ENCODE results near the gene ZBTB11.
A peak's percentile ranks its signal among the peaks of the same experiment; 100 is the strongest.
"Not testable (repeated sequence)": the region's sequence is repeated elsewhere in the genome, so short reads cannot be mapped to it uniquely, and the experiment has no call there.

Gene ZBTB11

GRCh38 chr3:101709126-101709525 is 32.2 kb upstream of the ZBTB11 start:
- Histone ChIP-seq H3K4me1 (ENCODE audit: control insufficient read depth, insufficient read depth, low read length) (peaks cover 4% of the 10 kb centered on the region; the same call in 1 of the 2 replicates), H3K9ac (ENCODE audit: low read depth, low read length) (no peak overlapping the region), H3K27me3 (ENCODE audit: control insufficient read depth, insufficient read depth, low read length) (no peaks in the 10 kb centered on the region), H3K9me3 (ENCODE audit: control insufficient read depth, insufficient read depth, low read length) (peaks cover 16% of the 10 kb centered on the region), H3K4me3 (ENCODE audit: low read depth, low read length) (no peak overlapping the region), H3K36me3 (ENCODE audit: control insufficient read depth, insufficient read depth, low read length) (peaks cover 2% of the 10 kb centered on the region; the same call in 1 of the 2 replicates), H3K27ac (ENCODE audit: low read depth, low read length) (no peak overlapping the region)

- not testable (repeated sequence) for H3K36me3 ChIP-seq (ENCODE audit: control insufficient read depth, insufficient read depth, low read length); H3K9ac ChIP-seq (ENCODE audit: low read depth, low read length); H3K9me3 ChIP-seq (ENCODE audit: control insufficient read depth, insufficient read depth, low read length); H3K4me1 ChIP-seq (ENCODE audit: control insufficient read depth, insufficient read depth, low read length); H3K4me3 ChIP-seq (ENCODE audit: low read depth, low read length); H3K27me3 ChIP-seq (ENCODE audit: control insufficient read depth, insufficient read depth, low read length); H3K27ac ChIP-seq (ENCODE audit: low read depth, low read length)
Measured at GRCh38 chr3:101704639-101705038, 27.7 kb upstream of the ZBTB11 start.

GRCh38 chr3:101703169-101703568 is 26.2 kb upstream of the ZBTB11 start:
- Histone ChIP-seq H3K4me1 (ENCODE audit: control insufficient read depth, insufficient read depth, low read length) (peaks cover 10% of the 10 kb centered on the region), H3K27me3 (ENCODE audit: control insufficient read depth, insufficient read depth, low read length) (no peaks in the 10 kb centered on the region), H3K36me3 (ENCODE audit: control insufficient read depth, insufficient read depth, low read length) (no peaks in the 10 kb centered on the region), H3K4me3 (ENCODE audit: low read depth, low read length) (no peak overlapping the region), H3K27ac (ENCODE audit: low read depth, low read length) (no peak overlapping the region), H3K9me3 (ENCODE audit: control insufficient read depth, insufficient read depth, low read length) (no peaks in the 10 kb centered on the region), H3K9ac (ENCODE audit: low read depth, low read length) (peak overlapping the region; percentile 38; the same call in 1 of the 2 replicates)

DNA sequence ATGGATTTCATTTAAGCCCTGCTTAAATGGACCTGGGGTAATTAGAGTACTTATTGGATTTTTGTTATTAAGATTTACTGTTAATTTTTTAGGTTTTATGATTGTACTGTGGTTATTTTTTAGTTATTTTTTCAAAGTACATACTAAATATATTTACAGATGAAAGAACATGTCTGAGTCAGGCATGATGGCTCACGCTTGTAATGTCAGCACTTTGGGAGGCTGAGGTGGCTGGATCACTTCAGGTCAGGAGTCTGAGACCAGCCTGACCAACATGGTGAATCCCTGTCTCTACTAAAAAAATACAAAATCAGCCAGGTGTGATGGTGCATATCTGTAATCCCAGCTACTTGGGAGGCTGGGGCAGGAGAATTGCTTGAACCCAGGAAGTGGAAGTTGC is 25.8 kb upstream of the ZBTB11 start:
- Histone ChIP-seq H3K4me3 (ENCODE audit: low read depth, low read length) (no peak overlapping the region), H3K9me3 (ENCODE audit: control insufficient read depth, insufficient read depth, low read length) (no peaks in the 10 kb centered on the region), H3K27me3 (ENCODE audit: control insufficient read depth, insufficient read depth, low read length) (no peaks in the 10 kb centered on the region), H3K36me3 (ENCODE audit: control insufficient read depth, insufficient read depth, low read length) (no peaks in the 10 kb centered on the region), H3K9ac (ENCODE audit: low read depth, low read length) (no peak overlapping the region), H3K4me1 (ENCODE audit: control insufficient read depth, insufficient read depth, low read length) (peaks cover 10% of the 10 kb centered on the region), H3K27ac (ENCODE audit: low read depth, low read length) (no peak overlapping the region)

- no peaks in the 10 kb centered on the region for H3K9me3 ChIP-seq (ENCODE audit: control insufficient read depth, insufficient read depth, low read length)
- H3K27ac ChIP-seq (ENCODE audit: low read depth, low read length), result no peak overlapping the region
- H3K27me3 ChIP-seq (ENCODE audit: control insufficient read depth, insufficient read depth, low read length), result no peaks in the 10 kb centered on the region
- H3K4me1 ChIP-seq (ENCODE audit: control insufficient read depth, insufficient read depth, low read length), result peaks cover 10% of the 10 kb centered on the region
- no peak overlapping the region for H3K4me3 ChIP-seq (ENCODE audit: low read depth, low read length)
- no peaks in the 10 kb centered on the region for H3K36me3 ChIP-seq (ENCODE audit: control insufficient read depth, insufficient read depth, low read length)
- no peak overlapping the region for H3K9ac ChIP-seq (ENCODE audit: low read depth, low read length)
Measured at GRCh38 chr3:101701696-101702634, 25.0 kb upstream of the ZBTB11 start.

DNA sequence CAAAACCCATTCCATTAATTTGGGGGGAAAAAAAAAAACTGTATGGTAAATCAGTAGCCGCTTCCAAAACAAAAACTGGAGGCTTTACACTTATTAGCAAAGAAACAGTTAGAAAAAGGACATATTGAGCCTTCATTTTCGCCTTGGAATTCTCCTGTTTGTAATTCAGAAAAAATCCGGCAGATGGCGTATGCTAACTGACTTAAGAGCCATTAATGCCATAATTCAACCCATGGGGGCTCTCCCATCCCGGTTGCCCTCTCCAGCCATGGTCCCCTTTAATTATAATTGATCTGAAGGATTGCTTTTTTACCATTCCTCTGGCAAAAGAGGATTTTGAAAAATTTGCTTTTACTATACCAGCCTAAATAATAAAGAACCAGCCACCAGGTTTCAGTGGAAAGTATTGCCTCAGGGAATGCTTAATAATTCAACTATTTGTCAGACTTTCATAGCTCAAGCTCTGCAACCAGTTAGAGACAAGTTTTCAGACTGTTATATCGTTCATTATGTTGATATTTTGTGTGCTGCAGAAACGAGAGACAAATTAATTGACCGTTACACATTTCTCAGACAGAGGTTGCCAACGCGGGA is 18.9 kb upstream of the ZBTB11 start:
- Histone ChIP-seq H3K4me3 (ENCODE audit: low read depth, low read length) (no peak overlapping the region), H3K9ac (ENCODE audit: low read depth, low read length) (no peak overlapping the region), H3K4me1 (ENCODE audit: control insufficient read depth, insufficient read depth, low read length) (peaks cover 10% of the 10 kb centered on the region), H3K9me3 (ENCODE audit: control insufficient read depth, insufficient read depth, low read length) (no peaks in the 10 kb centered on the region), H3K27ac (ENCODE audit: low read depth, low read length) (no peak overlapping the region), H3K27me3 (ENCODE audit: control insufficient read depth, insufficient read depth, low read length) (no peaks in the 10 kb centered on the region), H3K36me3 (ENCODE audit: control insufficient read depth, insufficient read depth, low read length) (no peaks in the 10 kb centered on the region)

GRCh38 chr3:101694836-101695235 is 17.9 kb upstream of the ZBTB11 start:
- H3K4me3 ChIP-seq (ENCODE audit: low read depth, low read length); H3K9me3 ChIP-seq (ENCODE audit: control insufficient read depth, insufficient read depth, low read length); H3K27me3 ChIP-seq (ENCODE audit: control insufficient read depth, insufficient read depth, low read length); H3K36me3 ChIP-seq (ENCODE audit: control insufficient read depth, insufficient read depth, low read length); H3K9ac ChIP-seq (ENCODE audit: low read depth, low read length); H3K27ac ChIP-seq (ENCODE audit: low read depth, low read length): not testable (repeated sequence)
- H3K4me1 ChIP-seq (ENCODE audit: control insufficient read depth, insufficient read depth, low read length), result peaks cover 11% of the 10 kb centered on the region

DNA sequence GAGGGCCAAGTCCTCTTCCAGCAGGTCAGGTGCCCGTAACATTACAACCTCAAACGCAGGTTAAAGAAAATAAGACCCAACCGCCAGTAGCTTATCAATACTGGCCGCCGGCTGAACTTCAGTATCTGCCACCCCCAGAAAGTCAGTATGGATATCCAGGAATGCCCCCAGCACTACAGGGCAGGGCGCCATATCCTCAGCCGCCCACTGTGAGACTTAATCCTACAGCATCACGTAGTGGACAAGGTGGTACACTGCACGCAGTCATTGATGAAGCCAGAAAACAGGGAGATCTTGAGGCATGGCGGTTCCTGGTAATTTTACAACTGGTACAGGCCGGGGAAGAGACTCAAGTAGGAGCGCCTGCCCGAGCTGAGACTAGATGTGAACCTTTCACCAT is 16.6 kb upstream of the ZBTB11 start:
- H3K27me3 ChIP-seq (ENCODE audit: control insufficient read depth, insufficient read depth, low read length); H3K9me3 ChIP-seq (ENCODE audit: control insufficient read depth, insufficient read depth, low read length); H3K27ac ChIP-seq (ENCODE audit: low read depth, low read length); H3K9ac ChIP-seq (ENCODE audit: low read depth, low read length); H3K36me3 ChIP-seq (ENCODE audit: control insufficient read depth, insufficient read depth, low read length): not testable (repeated sequence)
- peaks cover 11% of the 10 kb centered on the region for H3K4me1 ChIP-seq (ENCODE audit: control insufficient read depth, insufficient read depth, low read length)
- H3K4me3 ChIP-seq (ENCODE audit: low read depth, low read length), result peak overlapping the region; percentile 51

GRCh38 chr3:101691685-101692671 is 15.0 kb upstream of the ZBTB11 start:
- peak overlapping the region; percentile 46 for H3K4me3 ChIP-seq (ENCODE audit: low read depth, low read length)
- H3K9me3 ChIP-seq (ENCODE audit: control insufficient read depth, insufficient read depth, low read length); H3K27me3 ChIP-seq (ENCODE audit: control insufficient read depth, insufficient read depth, low read length); H3K36me3 ChIP-seq (ENCODE audit: control insufficient read depth, insufficient read depth, low read length): not testable (repeated sequence)
- peaks cover 17% of the 10 kb centered on the region for H3K4me1 ChIP-seq (ENCODE audit: control insufficient read depth, insufficient read depth, low read length)
- peak overlapping the region; percentile 76 for H3K27ac ChIP-seq (ENCODE audit: low read depth, low read length)
- H3K9ac ChIP-seq (ENCODE audit: low read depth, low read length), result peak overlapping the region; percentile 40; the same call in 1 of the 2 replicates

GRCh38 chr3:101690972-101691371 is 14.0 kb upstream of the ZBTB11 start:
- Histone ChIP-seq H3K9me3 (ENCODE audit: control insufficient read depth, insufficient read depth, low read length) (no peaks in the 10 kb centered on the region), H3K27ac (ENCODE audit: low read depth, low read length) (peak overlapping the region; percentile 21), H3K4me3 (ENCODE audit: low read depth, low read length) (no peak overlapping the region), H3K9ac (ENCODE audit: low read depth, low read length) (no peak overlapping the region), H3K36me3 (ENCODE audit: control insufficient read depth, insufficient read depth, low read length) (no peaks in the 10 kb centered on the region; the same call in 1 of the 2 replicates), H3K27me3 (ENCODE audit: control insufficient read depth, insufficient read depth, low read length) (no peaks in the 10 kb centered on the region), H3K4me1 (ENCODE audit: control insufficient read depth, insufficient read depth, low read length) (peaks cover 17% of the 10 kb centered on the region)
